Endothelial cell of umbilical vein (primary cell): ENCODE results near the gene CXXC5. TPM values are rescaled to one million over a fixed set of nuclear protein-coding genes. Genes with fewer than 3 reads are reported as not detected.

Experiments used
- BruUV-seq: library from RNA; stranded (reverse); fragments of 400-500 nt; replicated peaks from 2 replicates; lab custom pipeline; 2021; lab: Mats Ljungman, UMichigan
- CTCF ChIA-PET: fragments of 300-600, 350-600 bp; sonication (Branson Sonifier 250); formaldehyde crosslinking; loops from one replicate; lab custom pipeline; 2021; ENCODE audit warnings: antibody characterized with exemption, inconsistent platforms; lab: Charles Lee
- POLR2A ChIA-PET: fragments of 300-600, 350-600 bp; sonication (Branson Sonifier 250); formaldehyde crosslinking; loops from one replicate; lab custom pipeline; 2021; ENCODE audit warnings: antibody characterized with exemption, inconsistent platforms; lab: Charles Lee
- DNase-seq: peaks from one replicate; pipeline ENCODE4 v3.0.0-alpha.2; 2011; ENCODE audit warnings: low read depth, low spot score
- FAIRE-seq: peaks from 2 replicates; lab custom pipeline; 2011; peaks lifted over from hg19 to GRCh38; lab: Jason Lieb, UNC
- H2AFZ ChIP-seq: 2 replicates; pipeline ENCODE4 v1.6.0; 2012; ENCODE audit warnings: low read depth, low read length, control low read depth, inconsistent platforms
- H3K27ac ChIP-seq: 2 replicates; pipeline ENCODE4 v1.5.1; 2011; ENCODE audit warnings: low read depth, mild to moderate bottlenecking, control low read depth, low read length, moderate library complexity; ENCODE audit not compliant: insufficient read depth
- H3K27me3 ChIP-seq, 2 experiments: 2 replicates each; pipeline versions ENCODE4 v1.6.0 to v1.6.1; 2011; ENCODE audit warnings: low read length in 2 of 2, mixed read lengths in 1 of 2; ENCODE audit not compliant: control insufficient read depth in 2 of 2, insufficient read depth in 2 of 2
- H3K36me3 ChIP-seq, 2 experiments: 2 replicates in 1 of 2; 3 replicates in 1 of 2; pipeline ENCODE4 v1.5.1; 2011; ENCODE audit warnings: low read length in 2 of 2, mild to moderate bottlenecking in 1 of 2, moderate library complexity in 1 of 2; ENCODE audit not compliant: control insufficient read depth in 2 of 2, insufficient read depth in 2 of 2; ENCODE audit errors: extremely low read depth in 1 of 2
- H3K4me1 ChIP-seq: 3 replicates; pipeline ENCODE4 v1.5.1; 2011; ENCODE audit warnings: mild to moderate bottlenecking, low read length; ENCODE audit not compliant: control insufficient read depth, insufficient read depth; ENCODE audit errors: extremely low read depth
- H3K4me2 ChIP-seq: 2 replicates; pipeline ENCODE4 v1.6.1; 2011; ENCODE audit warnings: low read length, control low read depth, mixed read lengths; ENCODE audit not compliant: insufficient read depth
- H3K4me3 ChIP-seq, 3 experiments: fragments of 200-600 bp in 1 of 3; sonication (generic), shearing (Covaris generic) in 1 of 3; replicated peaks in 1 of 3; 2 replicates each; pipeline ENCODE4 v1.5.1; 2011 to 2016; ENCODE audit warnings: control low read depth in 3 of 3, low read length in 3 of 3, mild to moderate bottlenecking in 2 of 3, inconsistent platforms in 1 of 3, low read depth in 1 of 3, moderate library complexity in 1 of 3; ENCODE audit not compliant: insufficient read depth in 1 of 3
- H3K79me2 ChIP-seq: 2 replicates; pipeline ENCODE4 v1.6.0; 2012; ENCODE audit warnings: low read length, inconsistent platforms; ENCODE audit not compliant: control insufficient read depth, insufficient read depth
- H3K9ac ChIP-seq: replicated peaks from 2 replicates; pipeline ENCODE3; 2011; ENCODE audit warnings: low read length, control low read depth; ENCODE audit not compliant: insufficient read depth; ENCODE audit errors: extremely low read depth
- H3K9me1 ChIP-seq: replicated peaks from 3 replicates; pipeline ENCODE4 v1.6.0; 2011; ENCODE audit warnings: mild to moderate bottlenecking, low read length; ENCODE audit not compliant: control insufficient read depth, insufficient read depth; ENCODE audit errors: extremely low read depth
- H3K9me3 ChIP-seq: replicated peaks from 2 replicates; pipeline ENCODE4 v1.5.1; 2012; ENCODE audit warnings: low read length, inconsistent platforms; ENCODE audit not compliant: control insufficient read depth, insufficient read depth
- H4K20me1 ChIP-seq: replicated peaks from 2 replicates; pipeline ENCODE3; 2011; ENCODE audit warnings: mild to moderate bottlenecking, low read length; ENCODE audit not compliant: control insufficient read depth, insufficient read depth; ENCODE audit errors: extremely low read depth
- CTCF ChIP-seq, 2 donors: IDR thresholded peaks; 1 replicate in 1 of 2; 2 replicates in 1 of 2; pipeline ENCODE4 v1.5.1; 2011; ENCODE audit warnings: low read length in 2 of 2, mild to moderate bottlenecking in 2 of 2, moderate library complexity in 2 of 2, control low read depth in 1 of 2, inconsistent platforms in 1 of 2, low read depth in 1 of 2; ENCODE audit not compliant: insufficient read depth in 1 of 2; ENCODE audit errors: extremely low read depth in 1 of 2
- EZH2 ChIP-seq: IDR thresholded peaks from 2 replicates; pipeline ENCODE4 v1.6.1; 2012; ENCODE audit warnings: borderline replicate concordance, low read depth, mild to moderate bottlenecking, moderate library complexity, low read length, inconsistent platforms; ENCODE audit not compliant: severe bottlenecking
- FOS ChIP-seq: IDR thresholded peaks from 2 replicates; pipeline ENCODE4 v1.6.1; 2011; ENCODE audit warnings: mild to moderate bottlenecking, low read length, moderate library complexity, borderline replicate concordance; ENCODE audit not compliant: insufficient read depth
- GATA2 ChIP-seq: IDR thresholded peaks from 2 replicates; pipeline ENCODE4 v1.7.0; 2011; ENCODE audit warnings: low read depth, mild to moderate bottlenecking, moderate library complexity, mixed read lengths, low read length; ENCODE audit not compliant: insufficient read length, insufficient read depth
- JUN ChIP-seq: IDR thresholded peaks from 2 replicates; pipeline ENCODE4 v1.6.1; 2011; ENCODE audit warnings: borderline replicate concordance, low read depth; ENCODE audit not compliant: insufficient read length, insufficient read depth
- MAX ChIP-seq: IDR thresholded peaks from 2 replicates; pipeline ENCODE4 v1.6.1; 2011; ENCODE audit not compliant: insufficient read depth, insufficient read length
- MYC ChIP-seq: IDR thresholded peaks from one replicate; pipeline ENCODE4 v1.6.1; 2011; ENCODE audit warnings: mild to moderate bottlenecking, low read depth, low read length
- POLR2A ChIP-seq: IDR thresholded peaks from 2 replicates; pipeline ENCODE4 v1.6.1; 2012; ENCODE audit warnings: low read depth, mild to moderate bottlenecking, control low read depth, low read length
- POLR2AphosphoS5 ChIP-seq: IDR thresholded peaks from 2 replicates; pipeline ENCODE4 v1.6.1; 2012; ENCODE audit warnings: low read depth, mild to moderate bottlenecking, control low read depth, low read length, moderate library complexity; ENCODE audit not compliant: insufficient read depth
- dilution Hi-C: fragments of 300-500 bp; cut with MboI; formaldehyde crosslinking; loops from one replicate; pipeline ENCODE4 v1.15.0; 2019; ENCODE audit warnings: low sequenced_read_pairs; ENCODE audit not compliant: extremely low pct_ligation_motif_present
- intact Hi-C: fragments of 100-400 bp; cut with micrococcal nuclease; formaldehyde crosslinking; loops from one replicate; pipeline ENCODE4 v1.10.0; 2022
- polyA plus RNA-seq, 4 experiments: library from polyadenylated mRNA; depleted of rRNA in 3 of 4; stranded (reverse) in 3 of 4; unstranded in 1 of 4; fragments of >200 nt; gene quantifications; 2 replicates each; pipeline versions ENCODE4 v1.2.1 to v1.2.3, GENCODE V29; 2011 to 2012; ENCODE audit warnings: missing spikeins in 1 of 4
- total RNA-seq: library from RNA; stranded (reverse); gene quantifications from 2 replicates; pipeline ENCODE4 v1.2.3, GENCODE V29; 2021

The CXXC5 gene
- total and polyA plus RNA-seq, 2 donors (not counting 3 experiments of a cell fraction or from before 2014, with no cell fraction given) = 2.7 to 5.5 TPM

- Histone ChIP-seq H3K4me3 (no peak overlapping the region), H3K36me3 (no peaks in the 10 kb centered on the region), H3K9me1 (no peaks in the 10 kb centered on the region), H2AFZ (no peak overlapping the region), H3K4me2 (no peak overlapping the region), H3K9me3 (no peaks in the 10 kb centered on the region), H3K27me3 (no peaks in the 10 kb centered on the region), H3K4me1 (peaks cover 37% of the 10 kb centered on the region), H4K20me1 (no peaks in the 10 kb centered on the region), H3K79me2 (no peaks in the 10 kb centered on the region), H3K27ac (no peak overlapping the region), H3K9ac (no peak overlapping the region)
- DNase-seq (no peak), FAIRE-seq (no peak)
- intact Hi-C loops (no loop called here), dilution Hi-C loops (no loop called here)
- ChIA-PET POLR2A (no interaction called here), CTCF (interaction anchor here (1.1 kb wide), 1 partner anchor 10 kb away, joined by 3 read pairs; no protein-coding TSS in a partner anchor)
- BruUV-seq = no TSS peak
- TF ChIP-seq EZH2 (no peak), JUN (no peak), FOS (no peak), POLR2A (no peak), POLR2AphosphoS5 (no peak), CTCF (IDR thresholded peaks at IDR 0.05; ENCODE audit: extremely low read depth in 1 of 2, insufficient read depth in 1 of 2, low read depth in 1 of 2, low read length in 2 of 2) (no peak), GATA2 (no peak), MYC (no peak), MAX (no peak)
Measured at GRCh38 chr5:139664086-139664693, 16.0 kb downstream of the CXXC5 start.
